ENCODE data around the gene GALNT16. TPM values are rescaled to one million over a fixed set of nuclear protein-coding genes. Genes with fewer than 3 reads are reported as not detected.
A peak's percentile ranks its signal among the peaks of the same experiment; 100 is the strongest.

The GALNT16 gene
- total RNA-seq, 2 donors from 2014 or later, result 0.05 to 0.21 TPM

DNA sequence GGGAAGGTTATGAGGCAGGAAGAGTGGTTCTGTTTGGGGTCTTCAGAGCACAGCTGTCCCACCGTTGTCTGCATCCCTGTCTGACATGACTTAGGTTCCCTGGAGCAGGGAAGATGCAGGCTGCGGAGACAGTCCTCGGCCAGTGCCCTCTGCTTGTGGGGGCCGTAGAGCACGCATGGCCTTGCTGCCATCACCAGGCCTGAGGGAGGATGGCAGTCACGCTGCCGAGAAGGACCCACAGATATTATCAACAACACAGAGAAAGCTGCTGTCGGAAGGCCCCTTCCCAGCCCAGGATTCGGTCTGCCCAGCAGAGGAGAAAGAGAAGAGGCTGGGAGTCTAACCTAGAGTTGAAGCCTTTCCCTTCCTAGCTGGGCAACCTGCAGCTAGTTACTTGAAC lies 103.1 kb downstream of the GALNT16 start:
- Mint-ChIP-seq H3K9me3 (no peaks in the 10 kb centered on the region), H3K4me1 (ENCODE audit: low read depth) (peaks cover 27% of the 10 kb centered on the region), H3K4me3 (no peak overlapping the region), H3K36me3 (ENCODE audit: insufficient read depth in 2 of 2) (no peaks in the 10 kb centered on the region), H3K27ac (no peak overlapping the region), H3K27me3 (ENCODE audit: low read depth) (no peaks in the 10 kb centered on the region)
- ATAC-seq (replicated peaks in 1 of 2) (no peak), DNase-seq (no peak)

- no peaks in the 10 kb centered on the region for H3K36me3 Mint-ChIP-seq (ENCODE audit: insufficient read depth in 2 of 2)
- no peak for DNase-seq
- H3K27ac Mint-ChIP-seq, result no peak overlapping the region
- ATAC-seq (replicated peaks in 1 of 2), result no peak
- peaks cover 18% of the 10 kb centered on the region for H3K4me1 Mint-ChIP-seq (ENCODE audit: low read depth)
- H3K27me3 Mint-ChIP-seq (ENCODE audit: low read depth), result no peaks in the 10 kb centered on the region
- no peak overlapping the region for H3K4me3 Mint-ChIP-seq
- H3K9me3 Mint-ChIP-seq, result no peaks in the 10 kb centered on the region
Measured at GRCh38 chr14:69363964-69364363, 104.0 kb downstream of the GALNT16 start.

DNA sequence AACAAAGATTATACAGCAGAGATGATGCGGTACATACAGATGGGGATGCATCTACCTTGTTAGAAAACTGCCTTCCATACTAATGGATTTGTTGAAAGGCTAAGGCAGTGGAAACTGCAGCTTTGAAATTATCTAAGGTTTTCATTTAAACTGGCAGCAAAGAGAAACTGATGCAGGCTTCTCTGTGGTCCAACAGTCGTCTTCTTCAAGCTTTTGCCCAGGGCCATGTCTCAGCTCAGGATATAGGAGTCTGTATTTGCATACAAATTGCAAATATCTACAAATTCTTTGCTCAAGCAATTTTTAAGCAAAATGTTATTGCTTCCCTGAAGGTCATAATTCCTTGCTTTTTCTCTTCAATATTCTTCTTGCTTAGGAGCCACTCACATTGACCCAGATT lies 104.4 kb downstream of the GALNT16 start:
- ATAC-seq (replicated peaks in 1 of 2) (no peak), DNase-seq (no peak)
- Mint-ChIP-seq H3K36me3 (ENCODE audit: insufficient read depth in 2 of 2) (no peaks in the 10 kb centered on the region), H3K27ac (no peak overlapping the region), H3K4me1 (ENCODE audit: low read depth) (peaks cover 14% of the 10 kb centered on the region), H3K9me3 (no peaks in the 10 kb centered on the region), H3K27me3 (ENCODE audit: low read depth) (no peaks in the 10 kb centered on the region), H3K4me3 (no peak overlapping the region)

DNA sequence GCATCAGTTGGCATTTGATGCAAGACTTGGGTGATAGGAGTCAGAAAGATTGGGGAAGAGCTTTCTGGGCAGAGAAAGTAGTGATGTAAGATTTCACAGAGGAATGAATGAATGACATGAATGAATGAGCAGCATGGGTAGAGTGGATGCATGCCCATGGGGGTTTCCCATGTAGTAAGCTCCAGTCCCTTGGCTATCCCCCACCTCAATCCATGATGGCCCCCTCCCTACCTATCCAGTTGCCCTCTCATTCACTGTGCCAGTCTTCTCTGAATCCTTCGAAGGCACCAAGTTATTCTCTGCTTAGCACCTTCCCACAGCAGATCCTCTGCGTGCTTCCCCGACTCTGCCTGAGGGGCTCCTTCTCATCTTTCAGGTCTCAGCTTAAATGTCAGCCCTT lies 106.1 kb downstream of the GALNT16 start:
- no peaks in the 10 kb centered on the region for H3K27me3 Mint-ChIP-seq (ENCODE audit: low read depth)
- no peak for ATAC-seq (replicated peaks in 1 of 2)
- H3K36me3 Mint-ChIP-seq (ENCODE audit: insufficient read depth in 2 of 2), result no peaks in the 10 kb centered on the region
- DNase-seq, result no peak
- no peak overlapping the region for H3K27ac Mint-ChIP-seq
- peaks cover under 1% of the 10 kb centered on the region for H3K4me1 Mint-ChIP-seq (ENCODE audit: low read depth)
- no peak overlapping the region for H3K4me3 Mint-ChIP-seq
- H3K9me3 Mint-ChIP-seq, result no peaks in the 10 kb centered on the region

DNA sequence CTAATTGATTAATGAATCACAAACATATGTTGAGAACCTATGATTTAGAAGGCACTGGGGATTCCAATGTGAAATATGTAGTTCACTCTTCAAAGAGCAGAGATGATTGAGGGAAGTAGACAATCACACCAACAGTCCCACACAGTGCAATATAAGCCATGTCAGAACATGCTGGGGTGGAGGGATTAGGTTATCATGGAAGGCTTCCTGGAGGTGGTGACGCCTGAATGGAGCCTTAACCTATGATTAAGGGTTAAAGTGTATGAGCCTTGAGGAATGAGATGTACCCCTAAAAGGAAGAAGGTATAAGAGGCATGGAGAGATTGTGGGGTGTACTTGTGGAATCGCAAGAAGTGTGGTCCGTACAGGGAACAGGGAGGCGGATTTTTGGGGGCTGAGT lies 106.8 kb downstream of the GALNT16 start:
- ATAC-seq (replicated peaks in 1 of 2) (no peak), DNase-seq (no peak)
- Mint-ChIP-seq H3K4me3 (no peak overlapping the region), H3K27ac (no peak overlapping the region), H3K27me3 (ENCODE audit: low read depth) (no peaks in the 10 kb centered on the region), H3K4me1 (ENCODE audit: low read depth) (no peaks in the 10 kb centered on the region), H3K9me3 (no peaks in the 10 kb centered on the region), H3K36me3 (ENCODE audit: insufficient read depth in 2 of 2) (no peaks in the 10 kb centered on the region)

DNA sequence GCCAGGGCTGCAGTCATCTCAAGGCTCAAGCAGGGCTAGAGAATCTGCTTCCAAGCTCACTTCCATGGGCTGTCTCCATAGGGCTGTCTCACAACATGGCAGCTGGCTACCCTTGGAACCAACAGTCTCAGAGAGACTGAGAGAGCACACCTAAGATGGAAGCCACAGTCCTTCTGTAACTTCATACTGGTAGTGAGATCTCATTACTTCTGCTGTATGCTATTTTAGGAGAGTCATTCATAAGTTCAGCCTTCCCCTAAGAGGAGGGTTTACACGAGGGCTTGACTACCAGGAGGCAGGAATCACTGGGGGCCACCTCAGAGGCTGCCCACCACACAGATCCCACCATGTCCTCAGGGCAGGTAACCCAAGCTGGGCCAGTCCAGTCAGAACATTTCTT lies 108.4 kb downstream of the GALNT16 start:
- Mint-ChIP-seq H3K4me3 (no peak overlapping the region), H3K9me3 (no peaks in the 10 kb centered on the region), H3K27me3 (ENCODE audit: low read depth) (no peaks in the 10 kb centered on the region), H3K27ac (no peak overlapping the region), H3K36me3 (ENCODE audit: insufficient read depth in 2 of 2) (no peaks in the 10 kb centered on the region), H3K4me1 (ENCODE audit: low read depth) (peaks cover 7% of the 10 kb centered on the region)
- DNase-seq (no peak), ATAC-seq (replicated peaks in 1 of 2) (no peak)

DNA sequence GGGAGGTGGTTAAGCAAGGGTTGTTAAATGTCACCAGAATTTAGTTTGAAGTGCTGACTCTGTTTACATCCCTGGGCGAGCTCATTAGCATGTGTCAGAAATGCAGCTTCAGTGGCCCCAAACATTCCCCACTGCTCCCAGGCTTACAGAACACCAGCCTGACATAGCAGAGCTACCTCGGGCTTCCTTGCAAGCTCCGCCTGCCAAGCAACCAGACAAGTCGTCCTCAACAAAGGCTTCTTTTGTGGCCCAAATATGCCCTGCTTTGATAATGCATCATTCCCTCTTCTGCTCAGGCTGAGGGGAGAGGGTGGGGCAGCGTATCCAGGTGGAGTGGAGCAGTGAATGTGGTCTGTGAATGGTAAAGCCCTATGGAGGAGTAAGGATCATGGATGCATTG lies 110.1 kb downstream of the GALNT16 start:
- Mint-ChIP-seq H3K4me1 (ENCODE audit: low read depth) (peaks cover 20% of the 10 kb centered on the region), H3K9me3 (no peaks in the 10 kb centered on the region), H3K27me3 (ENCODE audit: low read depth) (no peaks in the 10 kb centered on the region), H3K4me3 (no peak overlapping the region), H3K36me3 (ENCODE audit: insufficient read depth in 2 of 2) (peaks cover under 1 to 1% of the 10 kb centered on the region in 2 donors), H3K27ac (no peak overlapping the region)
- no peak for ATAC-seq (replicated peaks in 1 of 2)
- DNase-seq, result no peak

GRCh38 chr14:69372146-69372545 lies 112.2 kb downstream of the GALNT16 start:
- no peaks in the 10 kb centered on the region for H3K27me3 Mint-ChIP-seq (ENCODE audit: low read depth)
- peaks cover 3 to 5% of the 10 kb centered on the region in 2 donors for H3K9me3 Mint-ChIP-seq
- ATAC-seq (replicated peaks in 1 of 2), result no peak
- H3K4me1 Mint-ChIP-seq (ENCODE audit: low read depth), result peaks cover 20% of the 10 kb centered on the region
- peaks cover 13 to 20% of the 10 kb centered on the region in 2 donors for H3K36me3 Mint-ChIP-seq (ENCODE audit: insufficient read depth in 2 of 2)
- DNase-seq, result no peak
- H3K27ac Mint-ChIP-seq, result no peak overlapping the region
- no peak overlapping the region for H3K4me3 Mint-ChIP-seq

DNA sequence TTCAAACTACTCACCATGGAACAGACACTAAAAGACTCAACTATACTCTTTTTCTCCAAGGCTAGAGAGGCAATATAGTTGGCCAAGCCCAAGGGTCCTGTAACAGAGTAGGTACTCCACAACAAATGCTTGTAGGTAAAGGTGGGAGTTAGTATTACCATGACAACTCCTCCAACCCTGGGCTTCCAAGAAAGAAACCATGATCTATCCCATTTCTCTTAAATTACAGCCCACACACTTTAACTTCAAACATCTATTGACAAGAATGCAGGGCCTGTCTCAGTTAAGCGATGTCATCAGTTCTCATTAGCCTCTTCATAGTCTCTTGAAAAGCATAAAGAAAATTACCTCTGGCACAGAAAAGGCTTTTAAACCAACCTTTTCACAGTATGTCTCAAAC lies 113.1 kb downstream of the GALNT16 start:
- H3K36me3 Mint-ChIP-seq (ENCODE audit: insufficient read depth in 2 of 2), result peaks cover 15 to 22% of the 10 kb centered on the region in 2 donors
- ATAC-seq (replicated peaks in 1 of 2), result peak; percentile 36 to 62

GRCh38 chr14:69374235-69374634 lies 114.3 kb downstream of the GALNT16 start:
- Mint-ChIP-seq H3K4me1 (ENCODE audit: low read depth) (peaks cover 20% of the 10 kb centered on the region), H3K27ac (peak overlapping the region; percentile 13), H3K9me3 (peaks cover 3 to 5% of the 10 kb centered on the region in 2 donors), H3K4me3 (peak overlapping the region in 1 of 2 donors; percentile 0), H3K36me3 (ENCODE audit: insufficient read depth in 2 of 2) (peaks cover 18 to 22% of the 10 kb centered on the region in 2 donors), H3K27me3 (ENCODE audit: low read depth) (no peaks in the 10 kb centered on the region)
- ATAC-seq (replicated peaks in 1 of 2) (no peak), DNase-seq (no peak)

More for the DNA sequence above, 113.1 kb downstream of the GALNT16 start:
- peaks cover 20% of the 10 kb centered on the region for H3K4me1 Mint-ChIP-seq (ENCODE audit: low read depth)
- H3K4me3 Mint-ChIP-seq, result no peak overlapping the region
- H3K27ac Mint-ChIP-seq, result peak overlapping the region; percentile 78
- no peak for DNase-seq
- no peaks in the 10 kb centered on the region for H3K27me3 Mint-ChIP-seq (ENCODE audit: low read depth)
- H3K9me3 Mint-ChIP-seq, result peaks cover 3 to 5% of the 10 kb centered on the region in 2 donors

GRCh38 chr14:69375182-69375581 lies 115.2 kb downstream of the GALNT16 start:
- H3K4me1 Mint-ChIP-seq (ENCODE audit: low read depth), result peaks cover 20% of the 10 kb centered on the region
- H3K4me3 Mint-ChIP-seq, result no peak overlapping the region
- no peaks in the 10 kb centered on the region for H3K27me3 Mint-ChIP-seq (ENCODE audit: low read depth)
- no peak for DNase-seq
- H3K9me3 Mint-ChIP-seq, result peaks cover 3 to 5% of the 10 kb centered on the region in 2 donors
- ATAC-seq (replicated peaks in 1 of 2), result no peak
- H3K36me3 Mint-ChIP-seq (ENCODE audit: insufficient read depth in 2 of 2), result peaks cover 18 to 25% of the 10 kb centered on the region in 2 donors
- peak overlapping the region; percentile 80 for H3K27ac Mint-ChIP-seq

DNA sequence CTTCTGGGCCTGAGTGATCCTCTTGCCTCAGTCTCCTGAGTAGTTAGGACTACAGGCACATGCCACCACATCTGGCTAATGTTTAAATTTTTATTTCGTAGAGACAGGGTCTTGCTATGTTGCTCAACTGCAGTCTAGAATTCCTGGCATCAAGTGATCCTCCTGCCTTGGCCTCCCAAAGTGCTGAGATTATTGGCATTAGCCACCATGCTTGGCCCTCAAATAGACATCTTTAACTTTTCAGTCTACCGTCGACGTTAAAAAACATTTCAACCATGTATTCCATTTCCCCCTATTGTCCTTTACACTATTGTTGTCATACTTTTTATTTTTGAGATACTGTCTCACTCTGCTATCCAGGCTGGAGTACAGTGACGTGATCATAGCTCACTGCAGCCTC lies 115.8 kb downstream of the GALNT16 start:
- H3K27me3 Mint-ChIP-seq (ENCODE audit: low read depth), result no peaks in the 10 kb centered on the region

DNA sequence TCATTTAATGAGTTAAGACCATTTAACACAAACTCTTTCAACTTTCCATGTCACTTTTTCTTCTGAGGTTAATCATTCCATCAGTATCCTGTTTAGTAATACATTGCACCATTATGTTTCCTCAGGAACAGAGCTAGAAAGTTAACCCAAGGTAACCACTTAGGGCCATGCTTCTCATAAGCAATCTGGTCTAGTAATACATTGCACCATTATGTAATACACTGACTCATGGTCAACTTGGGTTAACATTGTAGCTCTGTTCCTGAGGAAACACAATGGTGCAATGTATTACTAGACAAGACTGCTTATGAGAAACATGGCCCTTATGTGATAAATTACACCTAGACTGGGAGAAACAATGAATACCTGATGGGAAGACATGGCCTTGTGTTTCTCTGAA lies 116.5 kb downstream of the GALNT16 start:
- Mint-ChIP-seq H3K4me1 (ENCODE audit: low read depth) (peaks cover 20% of the 10 kb centered on the region), H3K27ac (no peak overlapping the region), H3K9me3 (peaks cover 3 to 5% of the 10 kb centered on the region in 2 donors), H3K36me3 (ENCODE audit: insufficient read depth in 2 of 2) (peaks cover 20 to 28% of the 10 kb centered on the region in 2 donors), H3K27me3 (ENCODE audit: low read depth) (no peaks in the 10 kb centered on the region), H3K4me3 (no peak overlapping the region)
- DNase-seq (no peak), ATAC-seq (replicated peaks in 1 of 2) (no peak)

More for the DNA sequence above, 115.8 kb downstream of the GALNT16 start:
- no peak for DNase-seq
- Mint-ChIP-seq H3K4me1 (ENCODE audit: low read depth) (peaks cover 20% of the 10 kb centered on the region), H3K9me3 (peaks cover 3 to 5% of the 10 kb centered on the region in 2 donors), H3K4me3 (no peak overlapping the region), H3K27ac (peak overlapping the region; percentile 80), H3K36me3 (ENCODE audit: insufficient read depth in 2 of 2) (peaks cover 20 to 25% of the 10 kb centered on the region in 2 donors)
- ATAC-seq (replicated peaks in 1 of 2), result no peak

GRCh38 chr14:69378274-69378673 lies 118.3 kb downstream of the GALNT16 start:
- Mint-ChIP-seq H3K27me3 (ENCODE audit: low read depth) (no peaks in the 10 kb centered on the region), H3K4me1 (ENCODE audit: low read depth) (peaks cover 14% of the 10 kb centered on the region), H3K36me3 (ENCODE audit: insufficient read depth in 2 of 2) (peaks cover 20 to 33% of the 10 kb centered on the region in 2 donors), H3K4me3 (no peak overlapping the region), H3K9me3 (peaks cover 3 to 5% of the 10 kb centered on the region in 2 donors), H3K27ac (no peak overlapping the region)
- ATAC-seq (replicated peaks in 1 of 2) (no peak), DNase-seq (no peak)

Measured in activated T-cell treated with anti-CD3 and anti-CD28 coated beads, Interleukin-2, amount 50 U/mL, for 72 hours (primary cell).